PC-9 (cell line): ENCODE measurements around the gene AGTPBP1. TPM values are rescaled to one million over a fixed set of nuclear protein-coding genes. Genes with fewer than 3 reads are reported as not detected.

Source experiments
- BruUV-seq: library from RNA; stranded (reverse); fragments of 400-500 nt; replicated peaks from 2 replicates; lab custom pipeline; 2021; lab: Mats Ljungman, UMichigan
- CTCF ChIA-PET: fragments of 300-600 bp; sonication (Branson Sonifier 250); formaldehyde crosslinking; loops from one replicate; lab custom pipeline; 2022; ENCODE audit warnings: antibody characterized with exemption; lab: Charles Lee
- POLR2A ChIA-PET: fragments of 300-600 bp; sonication (Branson Sonifier 250); formaldehyde crosslinking; loops from one replicate; lab custom pipeline; 2022; ENCODE audit warnings: antibody characterized with exemption; ENCODE audit not compliant: unreplicated experiment; lab: Charles Lee
- DNase-seq, 2 experiments: peaks; one replicate each; pipeline versions ENCODE4 v3.0.0 to v3.0.0-alpha.2; 2015 to 2022; ENCODE audit warnings: mixed read lengths in 1 of 2
- H2AFZ ChIP-seq: fragments of 200-600 bp; sonication (generic); 2 replicates; pipeline ENCODE4 v1.8.1; 2017; ENCODE audit warnings: antibody characterized with exemption
- H3F3A ChIP-seq: fragments of 200-600 bp; sonication (generic); 2 replicates; pipeline ENCODE4 v1.8.1; 2017; ENCODE audit warnings: antibody characterized with exemption, mild to moderate bottlenecking, low read depth; ENCODE audit not compliant: insufficient read depth
- H3K27ac ChIP-seq: fragments of 200-600 bp; sonication (generic); 2 replicates; pipeline ENCODE4 v1.6.1; 2016; ENCODE audit warnings: mixed run types
- H3K27me3 ChIP-seq: fragments of 200-600 bp; sonication (generic); 2 replicates; pipeline ENCODE4 v1.6.1; 2016; ENCODE audit warnings: low read depth, mixed run types; ENCODE audit not compliant: insufficient read depth
- H3K36me3 ChIP-seq: fragments of 200-600 bp; sonication (generic); 2 replicates; pipeline ENCODE4 v1.6.1; 2016; ENCODE audit warnings: low read depth, mixed run types
- H3K4me1 ChIP-seq: fragments of 200-600 bp; sonication (generic); replicated peaks from 2 replicates; pipeline ENCODE4 v1.6.1; 2016; ENCODE audit warnings: mixed run types; ENCODE audit not compliant: insufficient read depth
- H3K4me2 ChIP-seq: fragments of 200-600 bp; sonication (generic); 2 replicates; pipeline ENCODE4 v1.6.1; 2017; ENCODE audit warnings: mixed run types
- H3K4me3 ChIP-seq: fragments of 200-600 bp; sonication (generic); 2 replicates; pipeline ENCODE4 v1.6.1; 2016; ENCODE audit warnings: mixed run types
- H3K79me2 ChIP-seq: fragments of 200-600 bp; sonication (generic); 2 replicates; pipeline ENCODE4 v1.6.1; 2017; ENCODE audit warnings: low read depth, mixed run types
- H3K9me2 ChIP-seq: fragments of 200-600 bp; sonication (generic); 2 replicates; pipeline ENCODE4 v1.8.1; 2017; ENCODE audit warnings: mild to moderate bottlenecking; ENCODE audit not compliant: insufficient read depth
- H3K9me3 ChIP-seq: fragments of 200-600 bp; sonication (generic); 2 replicates; pipeline ENCODE4 v1.8.1; 2016; ENCODE audit warnings: low read depth; ENCODE audit not compliant: insufficient read depth
- H4K20me1 ChIP-seq: fragments of 200-600 bp; sonication (generic); 2 replicates; pipeline ENCODE4 v1.8.1; 2017; ENCODE audit not compliant: insufficient read depth
- CTCF ChIP-seq: fragments of 200-600 bp; sonication (generic); conservative IDR thresholded peaks from 2 replicates; pipeline ENCODE4 v1.6.1; 2017; ENCODE audit warnings: mixed run types, antibody characterized with exemption, mild to moderate bottlenecking, moderate library complexity
- EZH2 ChIP-seq: fragments of 200-600 bp; sonication (generic); IDR thresholded peaks from 2 replicates; pipeline ENCODE4 v1.8.0; 2017; ENCODE audit warnings: antibody characterized with exemption, low read depth
- intact Hi-C: fragments of 100-400 bp; cut with micrococcal nuclease; formaldehyde crosslinking; loops from one replicate; pipeline ENCODE4 v1.10.0; 2022; ENCODE audit not compliant: unreplicated experiment
- total RNA-seq: library from RNA; stranded (reverse); gene quantifications from 2 replicates; pipeline ENCODE4 v1.2.3, GENCODE V29; 2021

The AGTPBP1 gene
- total RNA-seq, 1 experiment from 2014 or later, result 19.8 TPM

GRCh38 chr9:85524531-85524930, 217.2 kb downstream of the AGTPBP1 start:
- no TSS peak for BruUV-seq
- Histone ChIP-seq H4K20me1 (no peaks in the 10 kb centered on the region), H3K27ac (no peak overlapping the region), H3K9me2 (no peaks in the 10 kb centered on the region), H3K9me3 (no peaks in the 10 kb centered on the region), H3F3A (no peaks in the 10 kb centered on the region), H2AFZ (no peak overlapping the region), H3K4me1 (no peaks in the 10 kb centered on the region), H3K27me3 (peaks cover 55% of the 10 kb centered on the region), H3K4me2 (no peak overlapping the region), H3K79me2 (no peaks in the 10 kb centered on the region), H3K36me3 (no peaks in the 10 kb centered on the region), H3K4me3 (no peak overlapping the region)
- TF ChIP-seq EZH2 (no peak), CTCF (no peak)
- POLR2A ChIA-PET, result no interaction called here
- no peak for DNase-seq
- intact Hi-C loops, result no loop called here
- CTCF ChIA-PET, result no interaction called here

DNA sequence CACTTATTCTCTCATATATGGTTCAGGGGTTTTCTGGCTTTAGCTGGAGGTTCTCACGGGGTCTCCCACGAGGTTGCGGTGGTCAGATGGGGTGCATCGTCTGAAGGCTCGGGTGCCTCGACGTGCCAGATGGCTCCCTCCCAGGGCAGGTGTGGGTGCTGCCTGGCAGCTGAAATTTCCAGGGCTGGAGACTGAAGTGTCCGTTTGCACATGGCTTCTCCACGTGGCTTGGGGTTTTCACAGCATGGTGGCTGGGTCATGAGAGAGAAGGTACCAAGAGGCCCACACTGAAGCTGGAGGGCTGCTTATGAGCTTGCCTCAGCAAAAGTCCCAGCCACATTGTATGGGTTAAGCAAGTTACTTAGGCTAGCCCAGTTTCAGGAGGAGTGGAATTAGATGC, 218.6 kb downstream of the AGTPBP1 start:
- H4K20me1 ChIP-seq, result no peaks in the 10 kb centered on the region
- H3K4me1 ChIP-seq, result no peaks in the 10 kb centered on the region
- H3K79me2 ChIP-seq, result no peaks in the 10 kb centered on the region
- intact Hi-C loops, result no loop called here
- H3K4me3 ChIP-seq, result no peak overlapping the region
- no TSS peak for BruUV-seq
- no peaks in the 10 kb centered on the region for H3K9me3 ChIP-seq
- H3K27me3 ChIP-seq, result peaks cover 52% of the 10 kb centered on the region
- ChIA-PET CTCF (no interaction called here), POLR2A (interaction anchor here (0.6 kb wide), 1 partner anchor 1180 kb away, joined by 15 read pairs; no protein-coding TSS in a partner anchor)
- H3K36me3 ChIP-seq, result no peaks in the 10 kb centered on the region
- TF ChIP-seq CTCF (no peak), EZH2 (no peak)
- no peak overlapping the region for H3K27ac ChIP-seq
- H3K4me2 ChIP-seq, result no peak overlapping the region
- no peak for DNase-seq
- no peaks in the 10 kb centered on the region for H3F3A ChIP-seq
- H2AFZ ChIP-seq, result no peak overlapping the region
- H3K9me2 ChIP-seq, result no peaks in the 10 kb centered on the region

GRCh38 chr9:85522459-85523092, 219.2 kb downstream of the AGTPBP1 start:
- POLR2A ChIA-PET, result no interaction called here
- no peaks in the 10 kb centered on the region for H3K79me2 ChIP-seq
- TF ChIP-seq CTCF (no peak), EZH2 (no peak)
- no peak overlapping the region for H3K4me3 ChIP-seq
- H3K9me3 ChIP-seq, result no peaks in the 10 kb centered on the region
- no TSS peak for BruUV-seq
- peaks cover 53% of the 10 kb centered on the region for H3K27me3 ChIP-seq
- CTCF ChIA-PET, result no interaction called here
- no peaks in the 10 kb centered on the region for H3K9me2 ChIP-seq
- H3K4me1 ChIP-seq, result 0 out of 2 replicates have a peak, but pooled peaks cover 1% of the 10 kb centered on the region
- H3K27ac ChIP-seq, result no peak overlapping the region
- intact Hi-C loops, result no loop called here
- H3F3A ChIP-seq, result no peaks in the 10 kb centered on the region; the same call in 1 of the 2 replicates
- H3K4me2 ChIP-seq, result no peak overlapping the region
- DNase-seq, result no peak
- no peak overlapping the region for H2AFZ ChIP-seq
- H4K20me1 ChIP-seq, result no peaks in the 10 kb centered on the region
- H3K36me3 ChIP-seq, result no peaks in the 10 kb centered on the region
